GM19023 (cell line): Measurements from ENCODE around the gene SLC47A2.

Experiments used
- ATAC-seq: cut with Tn5 transposase; IDR thresholded peaks from one replicate; pipeline ENCODE4 v1.9.1; 2021; ENCODE audit warnings: mild to moderate bottlenecking, moderate library complexity; ENCODE audit not compliant: unreplicated experiment

SLC47A2 gene

GRCh38 chr17:19747829-19748806 is 31.7 kb upstream of the SLC47A2 start, which contains the start of gene ALDH3A1:
TSS of gene ALDH3A1 (minus strand) at chr17:19748298. CDS start at chr17:19745129, 3,169 bp downstream.
- ATAC-seq: no peak

GRCh38 chr17:19747159-19747719 is 30.9 kb upstream of the SLC47A2 start:
- ATAC-seq: no peak

DNA sequence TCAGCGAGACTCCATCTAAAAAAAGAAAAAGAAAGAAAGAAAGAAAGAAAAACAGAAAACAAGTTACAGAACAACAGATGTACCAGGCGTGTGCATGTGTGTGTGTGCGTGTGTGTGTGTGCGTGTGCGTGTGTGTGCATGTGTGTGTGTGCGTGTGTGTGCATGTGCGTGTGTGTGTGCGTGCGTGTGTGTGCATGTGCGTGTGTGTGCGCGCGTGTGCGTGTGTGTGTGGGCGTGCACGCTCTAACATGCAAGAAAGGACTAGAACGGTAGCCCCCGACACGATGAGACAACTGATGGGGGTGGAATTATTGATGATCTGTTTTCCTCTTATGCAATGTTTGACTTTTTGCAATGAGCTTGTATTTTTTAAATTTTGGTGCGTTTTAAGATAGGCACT is 30.1 kb upstream of the SLC47A2 start:
- ATAC-seq: no peak

GRCh38 chr17:19744922-19745757 is 28.8 kb upstream of the SLC47A2 start:
- no peak for ATAC-seq

- ATAC-seq: no peak
These were observed 28.1 kb upstream of the SLC47A2 start for GRCh38 chr17:19744492-19744891.

DNA sequence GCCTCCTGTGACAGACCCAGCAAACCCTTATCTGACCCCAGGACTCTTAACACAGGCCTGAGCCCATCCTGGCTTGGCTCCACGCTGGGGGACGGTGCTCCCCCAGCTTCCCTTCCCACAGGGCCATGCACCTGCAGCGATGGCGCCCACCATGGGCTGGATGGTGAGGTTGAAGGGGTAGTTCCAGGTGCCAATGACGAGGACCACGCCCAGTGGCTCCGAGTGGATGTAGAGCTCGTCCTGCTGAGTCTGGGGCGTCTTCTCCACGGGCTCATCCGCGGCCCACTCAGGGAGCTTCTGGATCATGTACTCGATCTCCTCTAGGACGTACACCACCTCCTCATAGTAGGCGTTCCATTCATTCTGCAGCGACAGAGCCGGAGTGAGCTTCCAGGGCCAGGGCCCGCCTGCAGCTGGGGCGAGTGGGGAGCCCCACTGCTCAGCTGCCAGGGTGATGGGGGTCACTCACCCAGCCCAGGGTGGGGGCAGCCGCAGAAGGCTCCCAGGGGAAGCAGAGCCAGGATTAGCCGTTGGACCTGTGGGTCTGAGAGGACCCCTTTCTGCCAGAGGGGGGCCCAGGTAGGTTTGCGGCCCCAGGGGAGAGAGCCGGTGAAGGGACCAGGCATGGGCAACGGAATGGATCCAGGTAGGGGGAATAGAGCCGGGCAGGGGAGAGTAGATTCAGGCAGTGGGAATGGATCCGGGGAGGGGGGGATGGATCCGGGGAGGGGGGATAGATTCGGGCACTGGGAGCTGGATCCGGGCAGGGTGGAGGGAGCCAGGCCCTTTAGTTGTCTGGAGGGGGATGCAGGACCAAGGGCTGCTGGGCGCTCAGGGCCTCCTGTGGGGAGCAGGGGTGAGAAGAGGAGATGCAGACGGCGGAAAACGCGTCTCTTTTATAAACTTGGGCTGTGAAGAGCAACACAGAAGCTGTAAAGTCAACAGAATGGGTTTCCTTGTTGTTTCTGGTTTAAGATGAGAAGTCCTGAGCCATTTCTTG is 27.0 kb upstream of the SLC47A2 start:
- ATAC-seq: no peak

DNA sequence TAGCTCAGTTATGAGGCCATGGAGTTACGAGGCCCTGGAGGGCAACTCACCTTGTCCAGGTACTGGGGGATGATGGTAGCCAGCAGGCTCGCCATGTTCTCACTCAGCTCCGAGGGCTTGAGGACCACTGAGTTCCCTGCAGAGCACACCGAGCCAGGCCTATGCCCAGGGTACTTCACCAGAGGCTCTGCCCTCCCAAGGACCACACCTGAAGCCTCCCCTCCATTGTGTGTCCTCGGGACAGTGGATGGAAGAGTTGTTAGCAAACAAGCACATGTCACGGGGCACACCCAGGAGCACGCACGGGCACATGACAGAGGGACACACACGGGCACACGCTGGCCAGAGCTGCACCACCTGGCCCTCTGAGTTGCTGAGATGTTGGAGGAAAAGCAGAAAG is 26.1 kb upstream of the SLC47A2 start:
- no peak for ATAC-seq

GRCh38 chr17:19741832-19742457 is 25.6 kb upstream of the SLC47A2 start:
- ATAC-seq: no peak

DNA sequence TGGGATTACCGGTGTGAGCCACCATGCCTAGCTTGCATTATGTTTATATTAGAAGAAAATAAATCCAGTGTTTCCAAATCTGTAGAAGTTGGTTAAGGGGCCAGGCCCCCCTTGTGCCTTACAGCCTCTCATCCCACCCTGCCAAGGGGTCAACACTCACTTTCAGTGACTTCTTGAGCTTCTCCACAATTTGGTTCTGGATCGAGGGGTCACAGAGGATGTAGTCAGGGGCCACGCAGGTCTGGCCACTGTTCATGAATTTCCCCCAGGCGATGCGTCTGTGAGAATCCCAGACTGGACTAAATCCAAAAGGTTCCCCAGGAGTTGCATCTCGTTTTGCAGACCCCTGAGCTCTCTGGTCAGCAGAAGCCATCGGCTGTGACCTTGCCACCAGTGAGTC is 24.5 kb upstream of the SLC47A2 start:
- no peak for ATAC-seq

GRCh38 chr17:19739241-19740201 is 23.1 kb upstream of the SLC47A2 start:
- ATAC-seq: no peak

GRCh38 chr17:19738757-19739156 is 22.4 kb upstream of the SLC47A2 start:
- no peak for ATAC-seq

- ATAC-seq: no peak
These were observed 21.7 kb upstream of the SLC47A2 start for GRCh38 chr17:19738073-19738449.

DNA sequence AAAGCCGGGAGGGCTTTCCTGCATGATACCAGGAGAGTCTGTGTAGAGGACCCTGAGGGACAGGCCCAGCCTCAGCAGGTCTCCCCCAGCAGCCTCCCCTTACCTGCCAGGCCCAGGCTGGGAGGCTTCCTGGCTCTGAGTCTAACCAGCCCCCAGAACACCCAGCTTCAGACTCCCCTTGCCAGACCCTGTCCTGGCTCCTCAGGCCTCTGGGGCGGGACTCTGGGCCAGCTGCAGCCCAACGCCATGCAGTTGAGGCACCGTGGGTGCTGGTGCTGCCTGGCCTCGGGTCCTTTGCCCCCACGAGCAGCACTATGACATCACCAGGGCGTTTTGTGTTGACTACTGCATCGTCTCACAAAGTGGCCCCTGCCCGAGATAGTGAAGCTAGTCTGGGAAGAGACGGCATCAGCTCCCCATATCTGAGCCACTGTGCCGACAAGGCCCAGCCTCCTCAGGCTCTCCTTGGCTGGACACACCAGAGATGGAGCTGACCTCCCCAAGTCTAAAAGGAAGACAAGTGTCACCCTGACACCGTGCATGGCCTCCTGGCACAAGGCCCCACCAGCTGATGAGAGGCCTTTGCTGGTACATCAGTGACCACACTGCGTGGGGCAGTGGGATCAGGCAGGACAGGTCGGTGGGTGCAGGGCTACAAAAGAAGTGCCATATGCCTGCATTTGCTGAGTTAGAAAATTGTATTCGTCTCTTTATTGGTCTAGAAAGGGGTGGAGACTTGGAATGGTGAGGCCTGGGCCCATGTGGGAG is 21.1 kb upstream of the SLC47A2 start:
- no peak for ATAC-seq

DNA sequence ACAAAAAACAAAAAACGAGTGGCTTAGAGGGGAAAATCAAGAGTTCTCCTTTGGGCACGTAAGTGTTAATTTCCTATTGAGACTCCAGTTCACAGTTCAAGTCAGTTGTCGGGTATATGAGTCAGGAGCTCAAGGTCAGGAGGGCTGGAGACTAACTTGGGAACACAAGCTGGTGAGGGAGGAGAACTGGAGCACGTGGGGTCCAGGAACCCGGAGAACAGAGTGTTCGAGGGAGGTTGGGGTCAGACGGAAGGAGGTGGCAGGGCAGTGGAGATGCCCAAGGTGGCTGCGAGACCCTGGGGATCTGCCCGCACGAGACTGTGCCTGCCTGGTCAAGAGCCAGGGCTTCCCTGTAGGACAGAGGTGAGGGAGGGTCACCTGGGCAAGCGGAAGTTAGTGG is 19.7 kb upstream of the SLC47A2 start:
- ATAC-seq: no peak

DNA sequence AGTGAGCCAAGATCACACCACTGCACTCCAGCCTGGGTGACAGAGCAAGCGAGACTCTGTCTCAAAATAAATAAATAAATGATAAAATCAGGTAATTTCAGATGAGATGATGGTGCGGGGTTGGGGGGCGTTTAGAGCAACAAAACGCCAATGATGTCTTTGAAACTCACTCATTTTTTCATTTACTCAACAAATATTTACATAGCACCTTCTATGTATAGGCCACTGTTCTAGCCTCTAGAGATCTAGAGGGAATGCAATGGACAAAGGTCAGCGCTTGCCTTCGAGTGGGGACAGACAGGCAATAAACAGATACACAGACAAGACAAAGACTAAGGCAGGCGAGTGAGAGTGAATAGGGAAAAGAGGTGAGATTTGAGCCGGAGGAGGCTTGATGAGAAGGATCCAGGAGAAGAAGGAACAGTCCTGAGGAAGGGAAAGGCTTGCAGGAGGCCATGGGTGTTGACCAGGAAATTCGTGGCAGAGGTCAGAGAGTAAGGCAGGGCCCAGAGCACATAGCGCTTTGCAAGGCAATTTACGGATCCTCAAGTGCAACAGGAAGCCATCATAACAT is 17.7 kb upstream of the SLC47A2 start:
- ATAC-seq: no peak

DNA sequence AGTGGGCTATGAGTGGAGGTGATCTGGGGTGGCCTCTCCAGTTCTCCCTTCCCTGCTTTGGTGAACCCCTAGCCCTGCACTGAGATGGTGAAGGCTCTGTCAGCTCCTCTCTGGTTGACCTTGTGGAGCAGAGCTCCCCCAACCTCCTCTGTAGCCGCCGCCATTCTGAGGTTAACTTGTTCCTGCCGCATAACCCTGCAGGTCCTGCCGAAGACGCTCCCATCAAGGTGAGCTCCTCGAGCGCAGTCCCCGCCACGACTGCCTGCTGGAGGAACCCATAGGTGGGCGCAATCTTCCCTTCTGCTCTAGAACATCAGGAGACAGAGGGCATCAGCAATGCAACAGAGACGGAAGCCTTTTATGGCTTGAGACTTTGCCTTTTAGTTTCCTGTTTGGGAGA is 15.2 kb upstream of the SLC47A2 start:
- no peak for ATAC-seq

- ATAC-seq: no peak
These were observed 14.5 kb upstream of the SLC47A2 start for GRCh38 chr17:19730843-19731242.
